WERI-Rb-1 (cell line): ENCODE measurements around the gene UGDH.

Source experiments
- DNase-seq: peaks from one replicate; pipeline ENCODE4 v3.0.0-alpha.2; 2020
- H3K27ac ChIP-seq: fragments of 250-450 bp; sonication (Bioruptor Pico); 2 replicates; pipeline ENCODE4 v1.5.1; 2020; ENCODE audit warnings: mild to moderate bottlenecking, moderate library complexity
- H3K27me3 ChIP-seq: fragments of 250-450 bp; sonication (Bioruptor Pico); 2 replicates; pipeline ENCODE4 v1.5.1; 2021; ENCODE audit warnings: mild to moderate bottlenecking, low read depth, moderate library complexity; ENCODE audit not compliant: insufficient read depth, severe bottlenecking
- H3K36me3 ChIP-seq: fragments of 250-450 bp; sonication (Bioruptor Pico); 2 replicates; pipeline ENCODE4 v1.5.1; 2020; ENCODE audit warnings: mild to moderate bottlenecking, moderate library complexity
- H3K4me3 ChIP-seq: 2 replicates; pipeline ENCODE4 v1.5.1; 2011; ENCODE audit warnings: low read depth, mild to moderate bottlenecking, control low read depth, low read length
- H3K9me3 ChIP-seq: fragments of 250-450 bp; sonication (Bioruptor Pico); 2 replicates; pipeline ENCODE4 v1.5.1; 2021; ENCODE audit warnings: mild to moderate bottlenecking, moderate library complexity; ENCODE audit not compliant: severe bottlenecking
- TF ChIP-seq, protein P1 (sequence below): IDR thresholded peaks from 2 replicates; pipeline ENCODE4 v1.5.1; 2011; ENCODE audit warnings: low read depth, mild to moderate bottlenecking, control low read depth, inconsistent platforms, low read length

Gene UGDH

DNA sequence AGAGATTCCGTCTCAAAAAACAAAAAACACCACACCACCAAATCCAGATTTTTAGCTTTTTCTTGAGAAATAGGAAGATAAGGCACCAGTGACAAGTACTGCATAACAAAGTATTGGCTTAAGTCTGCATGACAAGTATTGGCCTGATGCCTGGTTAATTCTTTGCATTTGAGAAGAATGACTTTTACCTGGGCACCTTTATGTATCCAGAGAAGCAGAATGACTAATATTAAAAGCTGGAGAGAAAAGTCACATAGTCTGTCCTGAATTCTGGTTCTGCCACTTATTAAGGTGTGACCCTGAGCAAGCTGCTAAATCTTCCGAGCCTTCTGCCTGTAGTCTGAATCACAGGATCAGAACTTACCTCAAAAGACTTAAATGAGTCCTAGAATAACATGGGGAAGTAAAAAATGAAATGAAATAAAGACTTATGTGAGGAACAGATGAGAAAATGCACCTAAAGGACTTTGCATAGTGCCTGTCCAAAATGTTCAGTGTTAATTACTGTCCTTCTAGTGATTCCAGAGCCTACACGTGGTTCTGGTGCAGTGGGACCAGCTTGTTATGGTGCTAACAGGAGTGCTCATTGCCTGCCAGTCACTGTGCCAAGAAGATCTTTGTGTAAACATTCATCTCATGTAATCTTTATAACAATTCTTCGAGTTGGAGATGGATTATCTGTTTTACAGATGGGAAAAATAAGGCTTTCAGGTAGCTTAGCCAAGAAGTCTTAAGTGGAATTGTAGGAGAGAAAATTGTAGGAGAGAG is 31.6 kb downstream of the UGDH start:
- Histone ChIP-seq H3K27me3 (no peaks in the 10 kb centered on the region), H3K36me3 (peaks cover 21% of the 10 kb centered on the region), H3K4me3 (no peak overlapping the region), H3K27ac (no peak overlapping the region), H3K9me3 (no peaks in the 10 kb centered on the region)
- TF ChIP-seq, protein P1, sequence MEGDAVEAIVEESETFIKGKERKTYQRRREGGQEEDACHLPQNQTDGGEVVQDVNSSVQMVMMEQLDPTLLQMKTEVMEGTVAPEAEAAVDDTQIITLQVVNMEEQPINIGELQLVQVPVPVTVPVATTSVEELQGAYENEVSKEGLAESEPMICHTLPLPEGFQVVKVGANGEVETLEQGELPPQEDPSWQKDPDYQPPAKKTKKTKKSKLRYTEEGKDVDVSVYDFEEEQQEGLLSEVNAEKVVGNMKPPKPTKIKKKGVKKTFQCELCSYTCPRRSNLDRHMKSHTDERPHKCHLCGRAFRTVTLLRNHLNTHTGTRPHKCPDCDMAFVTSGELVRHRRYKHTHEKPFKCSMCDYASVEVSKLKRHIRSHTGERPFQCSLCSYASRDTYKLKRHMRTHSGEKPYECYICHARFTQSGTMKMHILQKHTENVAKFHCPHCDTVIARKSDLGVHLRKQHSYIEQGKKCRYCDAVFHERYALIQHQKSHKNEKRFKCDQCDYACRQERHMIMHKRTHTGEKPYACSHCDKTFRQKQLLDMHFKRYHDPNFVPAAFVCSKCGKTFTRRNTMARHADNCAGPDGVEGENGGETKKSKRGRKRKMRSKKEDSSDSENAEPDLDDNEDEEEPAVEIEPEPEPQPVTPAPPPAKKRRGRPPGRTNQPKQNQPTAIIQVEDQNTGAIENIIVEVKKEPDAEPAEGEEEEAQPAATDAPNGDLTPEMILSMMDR = no peak
- DNase-seq = no peak

DNA sequence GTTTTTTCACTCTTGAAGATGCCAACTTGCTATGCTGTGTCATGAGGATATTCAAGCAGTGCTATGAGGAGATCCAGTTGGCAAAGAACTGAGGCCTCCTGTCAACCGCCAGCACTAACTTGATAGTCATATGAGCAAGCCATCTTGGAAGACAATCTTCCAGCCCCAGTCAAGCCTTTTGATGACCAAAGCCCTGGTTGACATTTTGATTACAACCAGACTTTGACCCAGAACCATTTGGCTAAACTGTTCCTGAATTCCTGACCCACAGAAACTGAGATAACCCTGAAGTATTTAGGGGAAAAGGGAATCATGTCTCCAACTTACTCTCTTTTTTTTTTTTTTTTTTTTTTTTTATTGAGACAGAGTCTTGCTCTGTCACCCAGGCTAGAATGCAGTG is 32.9 kb downstream of the UGDH start:
- Histone ChIP-seq H3K4me3 (no peak overlapping the region), H3K27me3 (no peaks in the 10 kb centered on the region), H3K27ac (no peak overlapping the region), H3K9me3 (no peaks in the 10 kb centered on the region), H3K36me3 (peaks cover 11% of the 10 kb centered on the region)
- no peak for DNase-seq
- TF ChIP-seq, protein P1 = no peak

DNA sequence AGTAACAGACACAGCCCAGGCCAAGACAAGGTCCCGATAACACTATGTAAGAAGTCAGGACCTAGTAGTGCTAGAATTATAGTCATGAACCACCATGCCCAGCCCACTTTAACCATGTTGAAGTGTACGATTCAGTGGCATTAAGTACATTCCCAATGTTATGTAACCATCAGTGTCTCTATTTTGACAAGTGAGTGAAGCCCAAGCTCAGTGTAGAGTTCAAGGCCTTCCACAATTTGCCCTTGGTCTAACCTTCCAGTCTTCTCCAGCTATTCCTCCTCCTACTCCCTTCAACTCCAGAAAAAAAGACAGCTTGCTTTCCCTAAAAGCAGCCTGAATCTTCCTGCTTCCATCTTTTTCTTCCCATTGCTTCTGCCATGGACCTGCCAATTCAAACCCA is 36.9 kb downstream of the UGDH start:
- H3K9me3 ChIP-seq = no peaks in the 10 kb centered on the region
- TF ChIP-seq, protein P1 = no peak
- H3K27me3 ChIP-seq = no peaks in the 10 kb centered on the region
- H3K36me3 ChIP-seq = no peaks in the 10 kb centered on the region
- H3K27ac ChIP-seq = no peak overlapping the region
- H3K4me3 ChIP-seq = no peak overlapping the region
- no peak for DNase-seq

DNA sequence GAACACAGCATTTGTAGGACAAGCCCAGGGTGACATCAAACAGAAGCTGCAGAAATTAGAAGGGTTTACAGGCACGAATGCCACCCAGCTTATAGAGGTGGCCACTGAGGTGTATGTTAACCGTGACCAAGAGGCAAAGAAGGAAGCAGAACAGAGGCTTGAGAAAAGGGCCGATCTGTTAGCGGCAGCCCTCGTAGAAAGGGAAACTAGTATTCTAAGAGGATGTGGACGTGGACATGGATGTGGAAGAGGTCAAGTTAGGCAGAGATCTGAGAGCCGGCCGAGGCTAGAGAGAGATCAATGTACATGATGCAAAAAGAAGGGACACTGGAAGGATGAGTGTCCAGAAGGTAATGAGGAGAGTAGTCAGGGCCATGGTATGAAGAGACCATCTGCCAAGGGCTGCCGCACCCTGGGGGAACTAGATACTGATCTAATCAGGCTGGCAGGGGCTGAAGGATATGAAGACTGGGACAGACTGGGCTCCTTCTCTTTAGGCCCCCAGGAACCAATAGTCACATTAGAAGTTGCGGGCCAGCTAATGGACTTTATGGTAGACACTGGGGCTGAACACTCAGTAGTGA is 40.9 kb downstream of the UGDH start:
- DNase-seq = no peak
- Histone ChIP-seq H3K4me3 (no peak overlapping the region), H3K36me3 (no peaks in the 10 kb centered on the region), H3K9me3 (no peaks in the 10 kb centered on the region), H3K27me3 (no peaks in the 10 kb centered on the region), H3K27ac (no peak overlapping the region)
- TF ChIP-seq, protein P1 = no peak

DNA sequence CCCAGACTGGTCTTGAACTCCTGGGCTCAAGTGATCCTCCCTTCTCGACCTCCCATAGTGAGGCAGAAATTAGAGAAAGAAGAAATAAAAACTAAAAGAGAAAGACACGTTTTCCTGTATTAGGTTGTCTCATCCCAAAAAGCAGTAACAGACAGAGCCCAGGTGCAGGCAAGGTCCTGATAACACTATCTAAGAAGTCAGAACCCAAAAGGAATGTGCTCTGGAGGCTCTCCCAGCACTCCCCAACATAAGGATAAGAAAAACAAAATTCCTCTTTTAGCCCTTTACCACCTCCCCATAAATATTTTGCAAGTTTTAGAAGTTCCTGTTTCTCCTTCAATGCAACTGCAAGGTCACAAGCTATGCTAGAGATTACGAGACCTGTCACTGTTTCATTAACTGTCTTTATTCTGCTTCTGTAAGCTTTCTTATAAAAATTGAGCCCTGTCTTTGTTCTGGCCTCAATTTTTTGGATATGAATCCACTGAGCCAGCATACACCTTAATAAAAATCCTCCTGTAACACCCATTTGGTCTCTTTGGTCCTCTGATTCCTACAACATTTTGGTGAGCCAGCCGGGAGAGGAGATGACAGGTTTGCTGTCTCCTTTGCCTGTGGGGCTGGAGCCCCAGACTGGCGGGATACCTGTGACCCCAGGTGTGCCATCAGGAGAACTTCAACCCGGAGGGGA is 42.5 kb downstream of the UGDH start:
- TF ChIP-seq, protein P1 = no peak
- Histone ChIP-seq H3K36me3 (no peaks in the 10 kb centered on the region), H3K9me3 (no peaks in the 10 kb centered on the region), H3K4me3 (no peak overlapping the region), H3K27me3 (no peaks in the 10 kb centered on the region), H3K27ac (no peak overlapping the region)
- DNase-seq = no peak
